ENCODE results near the gene FRMD6. TPM values are rescaled to one million over a fixed set of nuclear protein-coding genes. Genes with fewer than 3 reads are reported as not detected.

FRMD6 gene
- total RNA-seq, 1 experiment from 2014 or later, result 11.4 TPM

DNA sequence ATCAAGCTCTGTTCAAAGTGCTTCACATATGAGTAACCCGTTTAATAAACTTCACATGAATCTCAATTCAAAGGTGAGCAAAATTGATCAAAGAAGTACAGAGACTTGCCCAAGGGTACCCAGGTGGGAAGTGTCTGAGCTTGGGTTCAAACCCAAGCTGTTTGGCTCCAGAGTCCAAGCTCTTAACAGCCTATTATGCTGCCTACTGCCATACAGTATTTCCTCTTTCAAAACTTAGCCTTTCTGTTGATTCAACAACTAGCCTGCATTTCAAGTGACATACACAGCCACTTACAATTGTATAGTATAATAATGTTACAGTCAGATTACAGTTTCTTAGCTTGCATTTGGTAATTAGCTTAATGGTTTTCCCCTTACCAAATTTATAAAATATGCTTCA, 29.7 kb downstream of the FRMD6 start (continued):
- TF ChIP-seq, protein P1, sequence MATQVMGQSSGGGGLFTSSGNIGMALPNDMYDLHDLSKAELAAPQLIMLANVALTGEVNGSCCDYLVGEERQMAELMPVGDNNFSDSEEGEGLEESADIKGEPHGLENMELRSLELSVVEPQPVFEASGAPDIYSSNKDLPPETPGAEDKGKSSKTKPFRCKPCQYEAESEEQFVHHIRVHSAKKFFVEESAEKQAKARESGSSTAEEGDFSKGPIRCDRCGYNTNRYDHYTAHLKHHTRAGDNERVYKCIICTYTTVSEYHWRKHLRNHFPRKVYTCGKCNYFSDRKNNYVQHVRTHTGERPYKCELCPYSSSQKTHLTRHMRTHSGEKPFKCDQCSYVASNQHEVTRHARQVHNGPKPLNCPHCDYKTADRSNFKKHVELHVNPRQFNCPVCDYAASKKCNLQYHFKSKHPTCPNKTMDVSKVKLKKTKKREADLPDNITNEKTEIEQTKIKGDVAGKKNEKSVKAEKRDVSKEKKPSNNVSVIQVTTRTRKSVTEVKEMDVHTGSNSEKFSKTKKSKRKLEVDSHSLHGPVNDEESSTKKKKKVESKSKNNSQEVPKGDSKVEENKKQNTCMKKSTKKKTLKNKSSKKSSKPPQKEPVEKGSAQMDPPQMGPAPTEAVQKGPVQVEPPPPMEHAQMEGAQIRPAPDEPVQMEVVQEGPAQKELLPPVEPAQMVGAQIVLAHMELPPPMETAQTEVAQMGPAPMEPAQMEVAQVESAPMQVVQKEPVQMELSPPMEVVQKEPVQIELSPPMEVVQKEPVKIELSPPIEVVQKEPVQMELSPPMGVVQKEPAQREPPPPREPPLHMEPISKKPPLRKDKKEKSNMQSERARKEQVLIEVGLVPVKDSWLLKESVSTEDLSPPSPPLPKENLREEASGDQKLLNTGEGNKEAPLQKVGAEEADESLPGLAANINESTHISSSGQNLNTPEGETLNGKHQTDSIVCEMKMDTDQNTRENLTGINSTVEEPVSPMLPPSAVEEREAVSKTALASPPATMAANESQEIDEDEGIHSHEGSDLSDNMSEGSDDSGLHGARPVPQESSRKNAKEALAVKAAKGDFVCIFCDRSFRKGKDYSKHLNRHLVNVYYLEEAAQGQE (IDR thresholded peaks at IDR 0.05; ENCODE audit: low read depth), result no peak
- no peak for TF ChIP-seq POLR2A (IDR thresholded peaks at IDR 0.05; ENCODE audit: borderline replicate concordance, extremely low read depth, insufficient read depth, insufficient read length)
- no peak for TF ChIP-seq POLR2AphosphoS5 (IDR thresholded peaks at IDR 0.05; ENCODE audit: low read depth, low read length)

DNA sequence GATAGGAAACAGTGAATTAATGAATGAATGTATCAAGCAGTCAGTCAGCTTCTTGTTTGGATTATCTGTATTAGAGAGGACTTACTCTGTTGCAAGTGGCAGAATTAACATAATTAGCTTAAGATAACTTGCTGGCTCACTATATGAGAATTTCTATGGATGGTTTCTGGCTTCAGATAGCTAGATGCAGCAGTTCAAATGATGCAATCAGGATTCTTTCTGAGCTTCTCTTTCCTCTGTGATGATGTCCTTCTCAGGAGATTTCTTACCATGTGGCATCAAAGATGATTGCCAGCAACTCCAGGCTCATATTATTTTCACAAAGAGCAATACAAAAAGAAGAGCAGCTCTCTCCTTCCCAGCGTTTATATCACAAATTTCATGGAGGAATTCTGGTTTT, 30.7 kb downstream of the FRMD6 start:
- CTCF ChIA-PET, result interaction anchor here (1.8 kb wide), 1 partner anchor 31 kb away, joined by 5 read pairs; the partner anchor contains the start of gene FRMD6
- no peak for TF ChIP-seq TCF7L2 (IDR thresholded peaks at IDR 0.05; ENCODE audit: borderline replicate concordance, extremely low read depth, insufficient read depth, insufficient read length)
- POLR2A ChIA-PET, result no interaction called here

More for the DNA sequence above, 30.7 kb downstream of the FRMD6 start:
- no peaks in the 10 kb centered on the region for H4K20me1 ChIP-seq (ENCODE audit: insufficient read depth)
- no peaks in the 10 kb centered on the region for H3K36me3 ChIP-seq (ENCODE audit: control insufficient read depth in 1 of 2, insufficient read depth in 2 of 2, low read length in 2 of 2)
- H3K79me2 ChIP-seq (ENCODE audit: insufficient read depth, low read length), result no peaks in the 10 kb centered on the region
- no peaks in the 10 kb centered on the region for H3K27me3 ChIP-seq (ENCODE audit: insufficient read depth, low read length)
- RAD21 ChIA-PET (ENCODE audit: low non-redundant PET in 1 of 2, low total read pairs in 2 of 2, uncharacterized antibody in 2 of 2, unreplicated experiment in 2 of 2), result no interaction called here
- no peak overlapping the region for H3K9ac ChIP-seq (ENCODE audit: low read length)
- H3K9me3 ChIP-seq (ENCODE audit: control insufficient read depth in 1 of 2, insufficient read depth in 1 of 2, low read depth in 1 of 2, low read length in 2 of 2), result no peaks in the 10 kb centered on the region
- H2AFZ ChIP-seq (ENCODE audit: low read depth, low read length, poor library complexity, severe bottlenecking), result no peak overlapping the region
- intact Hi-C loops (cut with micrococcal nuclease), result no loop called here
- ATAC-seq, result no peak
- DNase-seq (ENCODE audit: low read depth, low spot score), result no peak
- no peak overlapping the region for H3K27ac ChIP-seq (ENCODE audit: low read depth, low read length)
- H3K4me1 ChIP-seq (ENCODE audit: control insufficient read depth in 1 of 2, insufficient read depth in 2 of 2, low read length in 2 of 2), result no peaks in the 10 kb centered on the region
- BruUV-seq (replicated peaks), result no TSS peak
- no peak overlapping the region for H3K4me3 ChIP-seq (replicated peaks in 1 of 2; ENCODE audit: low read depth in 1 of 2, low read length in 2 of 2)
- H3K9me2 ChIP-seq (ENCODE audit: insufficient read depth), result no peaks in the 10 kb centered on the region
- no peak overlapping the region for H3K4me2 ChIP-seq (ENCODE audit: low read length)

Data from HCT116 (cell line).